MM.1S (cell line): Measurements from ENCODE around the gene CFAP91.

ENCODE experiments used
- DNase-seq: peaks from one replicate; pipeline ENCODE4 v3.0.0-alpha.2; 2015
- H2AFZ ChIP-seq: fragments of 300-600 bp; sonication (generic); 2 replicates; pipeline ENCODE4 v1.6.0; 2016; ENCODE audit warnings: antibody characterized with exemption, low read length
- H3F3A ChIP-seq: fragments of 300-600 bp; sonication (generic); 2 replicates; pipeline ENCODE4 v1.6.1; 2016; ENCODE audit warnings: mild to moderate bottlenecking, antibody characterized with exemption, low read length, moderate library complexity, mixed read lengths; ENCODE audit not compliant: insufficient read depth
- H3K27ac ChIP-seq: fragments of 300-600 bp; sonication (generic); 2 replicates; pipeline ENCODE4 v1.5.1; 2016; ENCODE audit warnings: mild to moderate bottlenecking, low read length
- H3K27me3 ChIP-seq: fragments of 300-600 bp; sonication (generic); replicated peaks from 2 replicates; pipeline ENCODE4 v1.6.0; 2016; ENCODE audit warnings: low read length; ENCODE audit not compliant: insufficient read depth
- H3K36me3 ChIP-seq: fragments of 300-600 bp; sonication (generic); replicated peaks from 2 replicates; pipeline ENCODE4 v1.6.1; 2016; ENCODE audit warnings: mild to moderate bottlenecking, low read length, mixed read lengths; ENCODE audit not compliant: insufficient read depth
- H3K4me1 ChIP-seq: fragments of 300-600 bp; sonication (generic); 2 replicates; pipeline ENCODE4 v1.6.1; 2016; ENCODE audit warnings: low read length, mixed read lengths
- H3K4me2 ChIP-seq: fragments of 300-600 bp; sonication (generic); 2 replicates; pipeline ENCODE4 v1.6.0; 2016; ENCODE audit warnings: low read depth, low read length
- H3K4me3 ChIP-seq: fragments of 300-600 bp; sonication (generic); 2 replicates; pipeline ENCODE4 v1.5.1; 2016; ENCODE audit warnings: low read length, mixed read lengths
- H3K79me2 ChIP-seq: fragments of 300-600 bp; sonication (generic); 2 replicates; pipeline ENCODE4 v1.6.1; 2016; ENCODE audit warnings: mixed run types, low read length, mixed read lengths
- H3K9ac ChIP-seq: fragments of 300-600 bp; sonication (generic); 2 replicates; pipeline ENCODE4 v1.6.1; 2016; ENCODE audit warnings: low read length, mixed read lengths
- H3K9me2 ChIP-seq: fragments of 300-600 bp; sonication (generic); replicated peaks from 2 replicates; pipeline ENCODE4 v1.6.1; 2016; ENCODE audit warnings: mild to moderate bottlenecking, low read length, mixed read lengths; ENCODE audit not compliant: insufficient read depth
- H3K9me3 ChIP-seq: fragments of 300-600 bp; sonication (generic); replicated peaks from 2 replicates; pipeline ENCODE4 v1.6.1; 2016; ENCODE audit warnings: mild to moderate bottlenecking, low read length, mixed read lengths; ENCODE audit not compliant: insufficient read depth
- H4K20me1 ChIP-seq: fragments of 300-600 bp; sonication (generic); 2 replicates; pipeline ENCODE4 v1.6.1; 2016; ENCODE audit warnings: mild to moderate bottlenecking, low read length, moderate library complexity, mixed read lengths; ENCODE audit not compliant: insufficient read depth
- EZH2 ChIP-seq: fragments of 300-600 bp; sonication (generic); optimal IDR thresholded peaks from 2 replicates; pipeline ENCODE3; 2017; ENCODE audit warnings: low read depth, mild to moderate bottlenecking, antibody characterized with exemption, low read length, mixed read lengths
- EZH2phosphoT487 ChIP-seq: fragments of 300-600 bp; sonication (generic); IDR thresholded peaks from 2 replicates; pipeline ENCODE4 v1.6.1; 2018; ENCODE audit warnings: antibody characterized with exemption, low read length
- TF ChIP-seq, protein P1 (sequence below): fragments of 300-600 bp; sonication (generic); IDR thresholded peaks from 2 replicates; pipeline ENCODE4 v1.5.1; 2016; ENCODE audit warnings: antibody characterized with exemption, low read length, mixed read lengths

CFAP91 gene

DNA sequence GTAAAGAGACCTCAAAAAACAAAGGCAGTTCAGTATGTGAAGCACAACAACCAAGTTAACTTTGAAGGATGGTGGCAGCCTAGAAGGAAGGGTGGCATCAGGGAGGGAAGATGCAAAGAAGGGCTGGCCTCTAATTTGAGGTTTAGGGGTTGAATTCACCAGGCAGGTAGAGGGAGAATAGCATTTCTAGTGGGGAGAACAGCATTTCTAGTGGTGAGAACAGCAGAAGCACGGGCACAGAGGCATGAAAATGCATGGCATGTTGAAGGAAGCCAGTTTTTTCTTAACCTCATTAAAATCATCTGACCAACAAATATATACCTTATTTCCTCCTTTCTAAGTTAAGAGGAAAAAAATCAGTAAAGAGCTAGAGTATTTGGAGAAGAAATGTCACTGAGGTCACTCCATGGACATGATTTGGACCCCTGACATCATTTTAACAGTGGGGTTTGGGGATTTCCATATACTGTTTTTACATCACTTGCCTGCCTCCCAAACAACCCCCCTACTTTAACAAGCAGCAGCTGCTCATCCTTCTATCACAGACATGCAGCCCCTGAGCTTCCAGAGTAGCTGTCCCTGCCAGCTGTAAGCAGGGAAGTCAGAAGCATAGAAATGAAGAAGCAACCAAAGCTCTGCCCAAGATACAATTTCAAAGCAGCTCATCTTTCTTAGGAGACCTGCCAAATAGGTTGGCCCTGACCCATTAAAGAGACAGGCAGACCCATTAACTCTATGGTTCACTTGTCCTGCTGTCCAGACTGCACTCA, 40.0 kb upstream of the CFAP91 start:
- no peaks in the 10 kb centered on the region for H3K9me2 ChIP-seq
- DNase-seq, result no peak
- TF ChIP-seq, protein P1, sequence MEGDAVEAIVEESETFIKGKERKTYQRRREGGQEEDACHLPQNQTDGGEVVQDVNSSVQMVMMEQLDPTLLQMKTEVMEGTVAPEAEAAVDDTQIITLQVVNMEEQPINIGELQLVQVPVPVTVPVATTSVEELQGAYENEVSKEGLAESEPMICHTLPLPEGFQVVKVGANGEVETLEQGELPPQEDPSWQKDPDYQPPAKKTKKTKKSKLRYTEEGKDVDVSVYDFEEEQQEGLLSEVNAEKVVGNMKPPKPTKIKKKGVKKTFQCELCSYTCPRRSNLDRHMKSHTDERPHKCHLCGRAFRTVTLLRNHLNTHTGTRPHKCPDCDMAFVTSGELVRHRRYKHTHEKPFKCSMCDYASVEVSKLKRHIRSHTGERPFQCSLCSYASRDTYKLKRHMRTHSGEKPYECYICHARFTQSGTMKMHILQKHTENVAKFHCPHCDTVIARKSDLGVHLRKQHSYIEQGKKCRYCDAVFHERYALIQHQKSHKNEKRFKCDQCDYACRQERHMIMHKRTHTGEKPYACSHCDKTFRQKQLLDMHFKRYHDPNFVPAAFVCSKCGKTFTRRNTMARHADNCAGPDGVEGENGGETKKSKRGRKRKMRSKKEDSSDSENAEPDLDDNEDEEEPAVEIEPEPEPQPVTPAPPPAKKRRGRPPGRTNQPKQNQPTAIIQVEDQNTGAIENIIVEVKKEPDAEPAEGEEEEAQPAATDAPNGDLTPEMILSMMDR, result no peak
- TF ChIP-seq EZH2, result no peak
- TF ChIP-seq EZH2phosphoT487, result no peak
- no peak overlapping the region for H3K4me2 ChIP-seq
- no peaks in the 10 kb centered on the region for H3K27me3 ChIP-seq
- H4K20me1 ChIP-seq, result no peaks in the 10 kb centered on the region
- no peaks in the 10 kb centered on the region for H3K36me3 ChIP-seq
- H2AFZ ChIP-seq, result no peak overlapping the region
- H3K27ac ChIP-seq, result no peak overlapping the region
- no peaks in the 10 kb centered on the region for H3K9me3 ChIP-seq
- H3K79me2 ChIP-seq, result no peaks in the 10 kb centered on the region
- no peak overlapping the region for H3K9ac ChIP-seq
- no peaks in the 10 kb centered on the region for H3K4me1 ChIP-seq
- no peak overlapping the region for H3K4me3 ChIP-seq
- H3F3A ChIP-seq, result no peaks in the 10 kb centered on the region

DNA sequence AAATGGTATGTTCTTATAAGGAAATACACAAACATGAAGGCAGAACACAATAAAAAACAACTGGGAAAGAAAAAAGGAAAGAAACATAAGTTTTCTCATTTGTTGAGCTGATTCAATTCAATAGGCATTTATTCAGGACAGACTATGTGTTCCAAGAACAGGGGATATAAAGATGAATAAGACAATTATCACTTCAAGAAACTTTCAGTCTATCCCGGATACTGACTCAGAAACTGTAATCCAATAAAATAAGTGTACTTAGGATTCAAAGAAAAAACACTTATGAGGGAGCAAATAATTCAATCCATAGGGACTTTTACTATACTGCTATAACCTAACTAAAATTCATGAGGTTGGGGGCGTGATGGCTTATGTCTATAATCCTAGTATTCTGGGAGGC, 38.9 kb upstream of the CFAP91 start:
- H2AFZ ChIP-seq, result no peak overlapping the region
- H3K4me3 ChIP-seq, result no peak overlapping the region
- no peak overlapping the region for H3K9ac ChIP-seq
- no peaks in the 10 kb centered on the region for H3K9me2 ChIP-seq
- no peaks in the 10 kb centered on the region for H3K9me3 ChIP-seq
- no peaks in the 10 kb centered on the region for H3K4me1 ChIP-seq
- H4K20me1 ChIP-seq, result no peaks in the 10 kb centered on the region
- no peak overlapping the region for H3K4me2 ChIP-seq
- no peak for DNase-seq
- H3K27ac ChIP-seq, result no peak overlapping the region
- no peaks in the 10 kb centered on the region for H3K27me3 ChIP-seq
- TF ChIP-seq, protein P1, result no peak
- no peak for TF ChIP-seq EZH2phosphoT487
- no peak for TF ChIP-seq EZH2
- no peaks in the 10 kb centered on the region for H3F3A ChIP-seq
- no peaks in the 10 kb centered on the region for H3K79me2 ChIP-seq
- H3K36me3 ChIP-seq, result no peaks in the 10 kb centered on the region; the same call in 1 of the 2 replicates

DNA sequence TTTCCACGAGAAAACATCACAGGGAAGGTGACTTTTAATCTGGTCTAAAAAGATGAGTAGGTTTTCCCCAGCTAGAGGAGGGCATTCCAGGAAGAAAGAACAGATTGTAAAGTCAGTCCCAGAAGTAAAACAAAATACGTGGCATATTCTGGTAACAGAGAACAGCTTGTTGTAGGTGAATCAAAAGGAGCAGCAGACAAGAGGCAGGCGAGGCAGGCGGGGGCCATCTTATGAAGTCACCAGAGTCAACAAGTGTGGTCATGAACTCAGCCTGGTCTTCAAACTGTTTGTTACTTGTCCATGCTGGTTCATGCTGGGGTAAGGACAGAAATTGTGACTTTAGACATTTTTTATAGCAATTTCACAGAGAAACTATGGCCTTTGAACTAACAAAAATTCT, 38.5 kb upstream of the CFAP91 start:
- Histone ChIP-seq H3K79me2 (no peaks in the 10 kb centered on the region), H3K9me3 (no peaks in the 10 kb centered on the region), H3K9ac (no peak overlapping the region), H3K36me3 (no peaks in the 10 kb centered on the region; the same call in 1 of the 2 replicates), H3K4me1 (no peaks in the 10 kb centered on the region), H3K4me2 (no peak overlapping the region), H3K27me3 (no peaks in the 10 kb centered on the region), H3K9me2 (no peaks in the 10 kb centered on the region), H3K27ac (no peak overlapping the region), H2AFZ (no peak overlapping the region), H4K20me1 (no peaks in the 10 kb centered on the region), H3F3A (no peaks in the 10 kb centered on the region), H3K4me3 (no peak overlapping the region)
- TF ChIP-seq, protein P1, result no peak
- TF ChIP-seq EZH2phosphoT487, result no peak
- no peak for TF ChIP-seq EZH2
- DNase-seq, result no peak
